Lung (tissue), 16 donors: ENCODE data around the gene MRPL52. TPM values are rescaled to one million over a fixed set of nuclear protein-coding genes. Genes with fewer than 3 reads are reported as not detected.

Source experiments
- ATAC-seq: fragments of 200-7000 bp; cut with Tn5 transposase; one replicate; pipeline ENCODE4 v1.9.1; 2020; ENCODE audit warnings: moderate number of reproducible peaks; ENCODE audit not compliant: insufficient read depth, low FRiP score
- DNase-seq, 3 donors: peaks; one replicate each; pipeline ENCODE4 v3.0.0-alpha.2; 2013 to 2017
- H3K27ac ChIP-seq, 2 donors: one replicate each; pipeline ENCODE4 v1.5.1; 2013; ENCODE audit warnings: mild to moderate bottlenecking in 2 of 2, moderate library complexity in 2 of 2, control low read depth in 1 of 2, inconsistent platforms in 1 of 2, low read depth in 1 of 2, low read length in 1 of 2
- H3K27me3 ChIP-seq, 3 donors: one replicate each; pipeline ENCODE4 v1.5.1; 2013; ENCODE audit warnings: low read length in 2 of 3; ENCODE audit not compliant: control insufficient read depth in 3 of 3, insufficient read depth in 3 of 3
- H3K36me3 ChIP-seq, 4 donors: one replicate each; pipeline ENCODE4 v1.5.1; 2013; ENCODE audit warnings: low read length in 4 of 4, mild to moderate bottlenecking in 1 of 4, moderate library complexity in 1 of 4; ENCODE audit not compliant: control insufficient read depth in 4 of 4, insufficient read depth in 4 of 4
- H3K4me1 ChIP-seq, 5 donors: one replicate each; pipeline ENCODE4 v1.5.1; 2013; ENCODE audit warnings: low read length in 5 of 5, mild to moderate bottlenecking in 2 of 5, moderate library complexity in 1 of 5; ENCODE audit not compliant: control insufficient read depth in 5 of 5, insufficient read depth in 5 of 5
- H3K4me3 ChIP-seq: one replicate; pipeline ENCODE4 v1.5.1; 2013; ENCODE audit warnings: mild to moderate bottlenecking, control low read depth, moderate library complexity
- H3K9ac ChIP-seq, 2 donors: one replicate each; pipeline ENCODE4 v1.5.1; 2013; ENCODE audit warnings: low read length in 2 of 2, control low read depth in 1 of 2; ENCODE audit not compliant: insufficient read depth in 1 of 2
- H3K9me3 ChIP-seq, 4 donors: one replicate each; pipeline ENCODE4 v1.5.1; 2013; ENCODE audit warnings: low read length in 3 of 4, mild to moderate bottlenecking in 1 of 4, moderate library complexity in 1 of 4; ENCODE audit not compliant: control insufficient read depth in 4 of 4, insufficient read depth in 3 of 4
- WGBS, 2 donors: extraction: QIAGEN DNeasy Blood & Tissue Kit; methylation state at CpG; one replicate each; pipeline ENCODE4 v1.1.7; 2013; 5-methylcytosine and 5-hydroxymethylcytosine counted together
- long read RNA-seq, 5 donors: transcript quantifications; one replicate each; lab custom pipeline, GENCODE V29; 2026
- polyA plus RNA-seq, 2 donors: library from polyadenylated mRNA; stranded (reverse); fragments of 200-250 nt; gene quantifications; one replicate each; pipeline ENCODE4 v1.2.1, GENCODE V29; 2013
- total RNA-seq, 2 donors: library from RNA; depleted of rRNA in 1 of 2; stranded (reverse); fragments of >200 nt in 1 of 2; gene quantifications; one replicate each; pipeline ENCODE4 v1.2.1, GENCODE V29; 2014 to 2021
- TF ChIP-seq, protein P1 (sequence below): IDR thresholded peaks from 2 replicates; pipeline ENCODE4 v1.5.1; 2012; ENCODE audit warnings: mild to moderate bottlenecking; ENCODE audit errors: control extremely low read depth, extremely low read depth
- donor health status: control.
- donor health status: control.
- donor health status: Bipolar disorder and iron deficiency.
- donor health status: healthy.
- donor health status: DM: yes; HTN: yes; CAD: no.

Gene MRPL52
- total RNA-seq (100 to 1,000 TPM in 1 of 2 donors, 10 to 100 TPM in 1; 27.5 to 102 TPM), polyA plus RNA-seq (100 to 1,000 TPM; 105 to 239 TPM)
- long read RNA-seq, donor 1, transcript MRPL52-202 (5 exons, 1,118 nt): major isoform, 20 of 42 reads
- long read RNA-seq, donor 1, transcript MRPL52-210 (4 exons, 895 nt): minor isoform, 6 of 42 reads
- long read RNA-seq, donor 1, transcript MRPL52-203 (5 exons, 1,111 nt): minor isoform, 9 of 42 reads
- long read RNA-seq, donor 1, partial matches to known transcripts: 0 of 42 reads
- long read RNA-seq, donor 1, other reads (novel, unspliced or antisense): 0 of 42 reads
- long read RNA-seq, donor 2, transcript MRPL52-202 (5 exons, 1,118 nt): major isoform, 8 of 23 reads
- long read RNA-seq, donor 2, transcript MRPL52-210 (4 exons, 895 nt): minor isoform, 5 of 23 reads
- long read RNA-seq, donor 2, partial matches to known transcripts: 0 of 23 reads
- long read RNA-seq, donor 2, other reads (novel, unspliced or antisense): 0 of 23 reads
- long read RNA-seq, donor 3, transcript MRPL52-203 (5 exons, 1,111 nt): minor isoform, 7 of 29 reads
- long read RNA-seq, donor 3, transcript MRPL52-202 (5 exons, 1,118 nt): major isoform, 9 of 29 reads
- long read RNA-seq, donor 3, partial matches to known transcripts: 0 of 29 reads
- long read RNA-seq, donor 3, other reads (novel, unspliced or antisense): 0 of 29 reads
- long read RNA-seq, donor 4, transcript MRPL52-202 (5 exons, 1,118 nt): minor isoform, 11 of 30 reads
- long read RNA-seq, donor 4, transcript MRPL52-203 (5 exons, 1,111 nt): major isoform, 12 of 30 reads
- long read RNA-seq, donor 4, partial matches to known transcripts: 0 of 30 reads
- long read RNA-seq, donor 4, other reads (novel, unspliced or antisense): 0 of 30 reads
- long read RNA-seq, donor 5, transcript MRPL52-203 (5 exons, 1,111 nt): minor isoform, 8 of 39 reads
- long read RNA-seq, donor 5, transcript MRPL52-202 (5 exons, 1,118 nt): major isoform, 18 of 39 reads
- long read RNA-seq, donor 5, transcript MRPL52-210 (4 exons, 895 nt): minor isoform, 6 of 39 reads
- long read RNA-seq, donor 5, partial matches to known transcripts: 0 of 39 reads
- long read RNA-seq, donor 5, other reads (novel, unspliced or antisense): 0 of 39 reads

DNA sequence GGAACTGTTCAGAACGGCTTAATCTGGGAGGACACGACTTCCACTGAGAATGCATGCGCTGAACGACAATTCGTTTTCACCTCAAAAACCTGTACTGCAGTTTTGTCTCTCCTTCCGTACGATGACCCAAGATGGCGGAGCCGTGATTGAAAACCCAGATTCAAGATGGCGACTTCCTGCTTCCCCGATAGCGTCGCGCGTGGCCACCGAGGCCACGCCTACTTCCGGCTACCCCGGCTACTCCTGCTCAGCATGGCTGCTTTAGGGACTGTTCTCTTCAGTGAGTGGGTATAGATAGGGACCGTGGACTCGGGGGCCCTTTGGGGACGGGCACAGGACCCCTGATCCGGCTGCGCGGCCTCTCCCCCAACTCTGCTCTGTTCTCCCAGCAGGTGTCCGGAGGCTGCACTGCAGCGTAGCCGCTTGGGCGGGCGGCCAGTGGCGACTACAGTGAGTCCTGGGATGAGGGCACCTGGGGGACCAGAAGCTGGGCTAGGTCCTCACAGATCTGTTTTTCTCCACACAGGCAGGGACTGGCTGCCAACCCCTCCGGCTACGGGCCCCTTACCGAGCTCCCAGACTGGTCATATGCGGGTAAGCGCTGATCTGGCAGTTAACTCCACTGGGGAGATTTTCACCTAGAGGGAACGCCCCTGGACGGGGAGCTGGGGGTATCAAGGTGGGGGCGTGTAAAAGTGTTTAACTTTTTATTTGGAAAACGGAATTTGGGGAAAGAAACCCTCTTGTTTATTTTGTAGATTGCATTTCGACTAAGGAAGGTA is at the start of gene MRPL52:
Gene MRPL52, plus strand, starts transcription at position 227 of the 782 bp plus-strand sequence. Its CDS starts 26 bp downstream, at position 253.
- 0% methylated on average over 41 of the region's 41 CpGs for WGBS, 2 donors

DNA sequence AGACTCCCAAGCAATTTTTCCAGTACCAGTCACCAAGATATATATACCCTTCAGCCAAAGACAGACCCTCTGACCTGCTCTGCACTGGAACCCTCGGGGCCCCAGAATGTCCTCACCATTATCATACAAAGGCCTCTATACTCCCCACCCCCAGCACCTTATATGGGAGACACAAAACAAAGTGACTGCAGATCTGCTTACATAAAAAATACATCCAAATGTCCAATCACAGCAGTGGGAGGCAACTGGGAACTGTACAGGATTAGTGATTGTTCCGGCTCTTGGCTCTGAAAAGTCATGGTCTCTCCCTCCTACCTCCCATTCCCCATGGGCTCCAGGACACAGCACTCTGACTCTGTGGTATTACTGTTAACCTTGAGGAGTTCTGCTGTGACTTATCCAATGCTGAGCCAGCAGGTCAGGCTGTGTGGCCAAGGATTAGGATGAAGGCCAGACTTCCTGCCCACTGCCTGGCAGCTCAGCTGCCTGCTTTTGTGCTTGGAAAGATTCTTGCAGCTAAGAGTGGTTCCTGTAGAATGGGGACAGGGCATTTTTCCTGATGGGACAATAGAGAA is 49.5 kb upstream of the MRPL52 start:
- H3K4me1 ChIP-seq: no peaks in the 10 kb centered on the region
- peak overlapping the region in 1 of 2 donors; percentile 4 for H3K27ac ChIP-seq
- peaks cover 0 to 3% (median 1%) of the 10 kb centered on the region in 4 donors for H3K36me3 ChIP-seq
- no peak for ATAC-seq
- 76 to 84% methylated on average over 2 of the region's 2 CpGs for WGBS, 2 donors
- TF ChIP-seq, protein P1, sequence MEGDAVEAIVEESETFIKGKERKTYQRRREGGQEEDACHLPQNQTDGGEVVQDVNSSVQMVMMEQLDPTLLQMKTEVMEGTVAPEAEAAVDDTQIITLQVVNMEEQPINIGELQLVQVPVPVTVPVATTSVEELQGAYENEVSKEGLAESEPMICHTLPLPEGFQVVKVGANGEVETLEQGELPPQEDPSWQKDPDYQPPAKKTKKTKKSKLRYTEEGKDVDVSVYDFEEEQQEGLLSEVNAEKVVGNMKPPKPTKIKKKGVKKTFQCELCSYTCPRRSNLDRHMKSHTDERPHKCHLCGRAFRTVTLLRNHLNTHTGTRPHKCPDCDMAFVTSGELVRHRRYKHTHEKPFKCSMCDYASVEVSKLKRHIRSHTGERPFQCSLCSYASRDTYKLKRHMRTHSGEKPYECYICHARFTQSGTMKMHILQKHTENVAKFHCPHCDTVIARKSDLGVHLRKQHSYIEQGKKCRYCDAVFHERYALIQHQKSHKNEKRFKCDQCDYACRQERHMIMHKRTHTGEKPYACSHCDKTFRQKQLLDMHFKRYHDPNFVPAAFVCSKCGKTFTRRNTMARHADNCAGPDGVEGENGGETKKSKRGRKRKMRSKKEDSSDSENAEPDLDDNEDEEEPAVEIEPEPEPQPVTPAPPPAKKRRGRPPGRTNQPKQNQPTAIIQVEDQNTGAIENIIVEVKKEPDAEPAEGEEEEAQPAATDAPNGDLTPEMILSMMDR: no peak
- no peaks in the 10 kb centered on the region for H3K27me3 ChIP-seq
- H3K9me3 ChIP-seq: no peaks in the 10 kb centered on the region
- DNase-seq: no peak
- H3K4me3 ChIP-seq: no peak overlapping the region
- no peak overlapping the region for H3K9ac ChIP-seq

More for the DNA sequence above, at the start of gene MRPL52:
- H3K4me3 ChIP-seq: peak within 1 kb of the TSS; percentile 90
- TF ChIP-seq, protein P1: no peak
- no peaks in the 10 kb centered on the region for H3K27me3 ChIP-seq
- peaks cover 4 to 10% (median 7%) of the 10 kb centered on the region in 4 donors for H3K36me3 ChIP-seq
- peaks cover 0 to 2% (median 0%) of the 10 kb centered on the region in 4 donors for H3K9me3 ChIP-seq
- H3K9ac ChIP-seq: peak within 1 kb of the TSS; percentile 74 to 90
- peak within 1 kb of the TSS; percentile 79 for H3K27ac ChIP-seq
- DNase-seq (peak; percentile 92 to 96 (median 93)), ATAC-seq (peak; percentile 88)
- peaks cover 0 to 12% (median 7%) of the 10 kb centered on the region in 5 donors for H3K4me1 ChIP-seq

DNA sequence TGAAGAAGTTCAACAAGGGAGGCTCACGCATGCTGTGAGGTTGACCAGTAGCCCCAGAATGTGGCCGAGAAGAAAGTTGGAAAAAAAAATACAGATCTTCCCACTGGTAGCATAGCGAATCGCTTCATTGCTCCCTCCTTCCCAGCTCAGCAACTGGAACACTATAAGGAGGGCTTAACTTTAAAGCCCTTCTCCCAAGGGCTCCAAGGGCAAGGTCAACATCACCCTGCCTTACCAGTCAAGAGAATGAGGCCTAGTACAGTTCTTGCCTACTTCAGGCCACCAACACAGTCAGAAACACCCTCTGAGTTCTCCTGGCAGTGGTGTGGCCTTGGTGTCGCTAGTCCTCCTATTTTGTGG is 48.8 kb upstream of the MRPL52 start:
- Histone ChIP-seq H3K4me1 (no peaks in the 10 kb centered on the region), H3K36me3 (peaks cover 0 to 1% (median 0%) of the 10 kb centered on the region in 4 donors), H3K4me3 (no peak overlapping the region), H3K27me3 (no peaks in the 10 kb centered on the region), H3K9ac (no peak overlapping the region), H3K9me3 (no peaks in the 10 kb centered on the region), H3K27ac (peak overlapping the region in 1 of 2 donors; percentile 42)
- WGBS, 2 donors: 86 to 88% methylated on average over 5 of the region's 5 CpGs
- DNase-seq: no peak
- TF ChIP-seq, protein P1: no peak
- no peak for ATAC-seq
